Stomach (tissue), 9 donors: Measurements from ENCODE around the gene STX10. TPM values are rescaled to one million over a fixed set of nuclear protein-coding genes. Genes with fewer than 3 reads are reported as not detected.

ENCODE experiments used
- DNase-seq, 2 donors: peaks; one replicate each; pipeline versions ENCODE4 v3.0.0 to v3.0.0-alpha.2; 2013 to 2019
- H3K27ac ChIP-seq, 5 donors: fragments of 200-600 bp in 4 of 5; sonication (generic) in 4 of 5; one replicate each; pipeline ENCODE4 v1.5.1; 2013 to 2019; ENCODE audit warnings: mild to moderate bottlenecking in 1 of 5, moderate library complexity in 1 of 5
- H3K27me3 ChIP-seq, 3 donors: fragments of 200-600 bp; sonication (generic); one replicate each; pipeline ENCODE4 v1.5.1; 2017 to 2019; ENCODE audit warnings: mixed run types in 1 of 3
- H3K36me3 ChIP-seq, 4 donors: fragments of 200-600 bp; sonication (generic); 1 replicate in 3 of 4; 2 replicates in 1 of 4; pipeline ENCODE4 v1.5.1; 2016 to 2019
- H3K4me1 ChIP-seq, 4 donors: fragments of 200-600 bp; sonication (generic); one replicate each; pipeline ENCODE4 v1.5.1; 2016 to 2019
- H3K4me3 ChIP-seq, 4 donors: fragments of 200-600 bp; sonication (generic) in 3 of 4; one replicate each; pipeline ENCODE4 v1.5.1; 2016 to 2019; ENCODE audit warnings: mild to moderate bottlenecking in 1 of 4
- H3K9me3 ChIP-seq, 4 donors: fragments of 200-600 bp; sonication (generic); one replicate each; pipeline ENCODE4 v1.5.1; 2016 to 2019
- CTCF ChIP-seq, 7 experiments: fragments of 450-650 bp in 4 of 7; fragments of 200-600 bp in 3 of 7; sonication (generic) in 3 of 7; IDR thresholded peaks; one replicate each; pipeline ENCODE4 v1.5.1; 2016 to 2019; ENCODE audit warnings: antibody characterized with exemption in 7 of 7, control low read depth in 2 of 7, mild to moderate bottlenecking in 1 of 7
- EP300 ChIP-seq: sonication (generic); formaldehyde crosslinking; IDR thresholded peaks from one replicate; pipeline ENCODE4 v1.6.1; 2017; ENCODE audit warnings: antibody characterized with exemption
- POLR2A ChIP-seq, 4 donors: fragments of 450-650 bp; IDR thresholded peaks; one replicate each; pipeline ENCODE4 v1.6.1; 2016; ENCODE audit warnings: antibody characterized with exemption in 4 of 4, control low read depth in 2 of 4, mild to moderate bottlenecking in 1 of 4, moderate library complexity in 1 of 4
- POLR2AphosphoS5 ChIP-seq, 3 donors: sonication (generic); formaldehyde crosslinking; IDR thresholded peaks; one replicate each; pipeline ENCODE4 v1.6.1; 2016; ENCODE audit warnings: antibody characterized with exemption in 3 of 3
- WGBS, 5 donors: extraction: QIAGEN DNeasy Blood & Tissue Kit in 3 of 5; methylation state at CpG; one replicate each; pipeline versions ENCODE4 v1.1.5 to v1.1.7; 2013 to 2018; 5-methylcytosine and 5-hydroxymethylcytosine counted together
- intact Hi-C: fragments of 100-400 bp; cut with DNase I; formaldehyde crosslinking; loops from one replicate; pipeline ENCODE4 v1.15.1; 2023; ENCODE audit warnings: low total_unique reads
- polyA plus RNA-seq, 3 donors: library from polyadenylated mRNA; stranded (reverse); fragments of 200-250 nt; gene quantifications; one replicate each; pipeline ENCODE4 v1.2.3, GENCODE V29; 2013
- total RNA-seq, 5 donors: library from RNA; depleted of rRNA; stranded (reverse); fragments of >200 nt; gene quantifications; one replicate each; pipeline versions ENCODE4 v1.1.0 to v1.2.3, GENCODE V29; 2014 to 2016
- donor health status: healthy with polysubstance abuse.
- donor health status: Bipolar disorder and iron deficiency.
- donor health status: healthy.

Gene STX10
- total and polyA plus RNA-seq, 8 donors = 20.4 to 942 (median 104) TPM

- no peaks in the 10 kb centered on the region for H3K9me3 ChIP-seq
- TF ChIP-seq CTCF (IDR thresholded peaks at IDR 0.05) (no peak), POLR2A (IDR thresholded peaks at IDR 0.05) (no peak), POLR2AphosphoS5 (IDR thresholded peaks at IDR 0.05) (peak in 1 of 3 donors; percentile 11), EP300 (no peak)
- intact Hi-C loops = no loop called here
- DNase-seq = peak in 1 of 2 donors; percentile 63
- no peaks in the 10 kb centered on the region for H3K27me3 ChIP-seq
- no peak overlapping the region for H3K4me3 ChIP-seq
- peaks cover 16 to 57% (median 34%) of the 10 kb centered on the region in 4 donors for H3K4me1 ChIP-seq
- peaks cover 15 to 34% (median 26%) of the 10 kb centered on the region in 4 donors for H3K36me3 ChIP-seq
- 51 to 69% (median 63%) methylated on average over 16 of the region's 16 CpGs for WGBS, 5 donors
- H3K27ac ChIP-seq = peak overlapping the region in 2 of 5 donors; percentile 99
Measured at GRCh38 chr19:13146763-13147563, 3.2 kb downstream of the STX10 start.

GRCh38 chr19:13139633-13140311 lies 10.4 kb downstream of the STX10 start:
- peaks cover 8 to 25% (median 11%) of the 10 kb centered on the region in 4 donors for H3K4me1 ChIP-seq
- no peak overlapping the region for H3K4me3 ChIP-seq
- DNase-seq = no peak
- no peaks in the 10 kb centered on the region for H3K9me3 ChIP-seq
- 72 to 81% (median 76%) methylated on average over 9 to 11 of the region's 11 CpGs for WGBS, 5 donors
- intact Hi-C loops = no loop called here
- TF ChIP-seq POLR2A (IDR thresholded peaks at IDR 0.05) (no peak), EP300 (no peak), POLR2AphosphoS5 (IDR thresholded peaks at IDR 0.05) (no peak), CTCF (IDR thresholded peaks at IDR 0.05) (no peak)
- peaks cover 47 to 73% (median 67%) of the 10 kb centered on the region in 4 donors for H3K36me3 ChIP-seq
- H3K27ac ChIP-seq = peak overlapping the region in 1 of 5 donors; percentile 2
- no peaks in the 10 kb centered on the region for H3K27me3 ChIP-seq

- H3K36me3 ChIP-seq = peaks cover 38 to 64% (median 61%) of the 10 kb centered on the region in 4 donors
- no peak for DNase-seq
- no peak overlapping the region for H3K27ac ChIP-seq
- no peak for TF ChIP-seq EP300
- no peak for TF ChIP-seq POLR2AphosphoS5 (IDR thresholded peaks at IDR 0.05)
- no peak for TF ChIP-seq POLR2A (IDR thresholded peaks at IDR 0.05)
- no peak for TF ChIP-seq CTCF (IDR thresholded peaks at IDR 0.05)
- H3K9me3 ChIP-seq = no peaks in the 10 kb centered on the region
- no peaks in the 10 kb centered on the region for H3K27me3 ChIP-seq
- no peak overlapping the region for H3K4me3 ChIP-seq
- peaks cover 8 to 25% (median 14%) of the 10 kb centered on the region in 4 donors for H3K4me1 ChIP-seq
- 69 to 88% (median 77%) methylated on average over 10 of the region's 10 CpGs for WGBS, 5 donors
- intact Hi-C loops = no loop called here
Measured at GRCh38 chr19:13138916-13139198, 11.3 kb downstream of the STX10 start.

GRCh38 chr19:13138171-13138915 lies 11.8 kb downstream of the STX10 start:
- Histone ChIP-seq H3K36me3 (peaks cover 37 to 59% (median 57%) of the 10 kb centered on the region in 4 donors), H3K27ac (no peak overlapping the region), H3K9me3 (no peaks in the 10 kb centered on the region), H3K4me1 (peaks cover 5 to 23% (median 12%) of the 10 kb centered on the region in 4 donors), H3K4me3 (no peak overlapping the region), H3K27me3 (no peaks in the 10 kb centered on the region)
- DNase-seq = no peak
- intact Hi-C loops = no loop called here
- WGBS, 5 donors = 87 to 91% (median 87%) methylated on average over 14 to 40 of the region's 40 CpGs
- no peak for TF ChIP-seq CTCF (IDR thresholded peaks at IDR 0.05)
- TF ChIP-seq POLR2AphosphoS5 (IDR thresholded peaks at IDR 0.05) = no peak
- TF ChIP-seq POLR2A (IDR thresholded peaks at IDR 0.05) = no peak
- TF ChIP-seq EP300 = no peak
